H1 (cell line): Measurements from ENCODE around the gene SNAI1. TPM values are rescaled to one million over a fixed set of nuclear protein-coding genes. Genes with fewer than 3 reads are reported as not detected.
A peak's percentile ranks its signal among the peaks of the same experiment; 100 is the strongest.

Source experiments
- CTCF ChIA-PET: fragments of 300-600 bp; sonication (Branson Sonifier 250); formaldehyde crosslinking; loops from one replicate; lab custom pipeline; 2021; ENCODE audit not compliant: partially characterized antibody; lab: Charles Lee
- POLR2A ChIA-PET: fragments of 300-600 bp; sonication (Branson Sonifier 250); formaldehyde crosslinking; loops from one replicate; lab custom pipeline; 2021; ENCODE audit warnings: inconsistent platforms; ENCODE audit not compliant: partially characterized antibody; lab: Charles Lee
- DNase-seq, 2 experiments: peaks; one replicate each; pipeline versions ENCODE4 v3.0.0 to v3.0.0-alpha.2; 2010 to 2022; ENCODE audit warnings: low spot score in 2 of 2, low read depth in 1 of 2, mixed read lengths in 1 of 2
- FAIRE-seq: peaks from 2 replicates; lab custom pipeline; 2011; peaks lifted over from hg19 to GRCh38; lab: Jason Lieb, UNC
- H2AFZ ChIP-seq: 2 replicates; pipeline ENCODE4 v1.8.1; 2012; ENCODE audit warnings: low read length, inconsistent platforms
- H2AK5ac ChIP-seq: 2 replicates; pipeline ENCODE4 v1.6.1; 2013; ENCODE audit warnings: low read depth, low read length
- H2BK120ac ChIP-seq: replicated peaks from 2 replicates; pipeline ENCODE3; 2013; ENCODE audit warnings: low read depth, low read length, inconsistent platforms
- H2BK12ac ChIP-seq: 2 replicates; pipeline ENCODE4 v1.6.1; 2013; ENCODE audit warnings: low read depth, low read length
- H2BK15ac ChIP-seq: 2 replicates; pipeline ENCODE4 v1.6.1; 2013; ENCODE audit warnings: low read length
- H2BK20ac ChIP-seq: 2 replicates; pipeline ENCODE4 v1.6.1; 2013; ENCODE audit warnings: low read length
- H2BK5ac ChIP-seq: 2 replicates; pipeline ENCODE4 v1.6.1; 2013; ENCODE audit warnings: low read depth, low read length
- H3K14ac ChIP-seq: 2 replicates; pipeline ENCODE4 v1.6.1; 2013; ENCODE audit warnings: inconsistent platforms; ENCODE audit not compliant: insufficient read length
- H3K18ac ChIP-seq: 2 replicates; pipeline ENCODE4 v1.6.1; 2013; ENCODE audit warnings: low read length; ENCODE audit errors: extremely low read depth
- H3K23ac ChIP-seq: 2 replicates; pipeline ENCODE4 v1.6.1; 2013; ENCODE audit warnings: inconsistent platforms; ENCODE audit not compliant: insufficient read length
- H3K23me2 ChIP-seq: 2 replicates; pipeline ENCODE4 v1.6.1; 2013; ENCODE audit warnings: low read depth, low read length
- H3K27ac ChIP-seq: 2 replicates; pipeline ENCODE4 v1.6.1; 2011; ENCODE audit warnings: low read depth, low read length, inconsistent platforms
- H3K27me3 ChIP-seq, 4 experiments: replicated peaks in 1 of 4; 1 replicate in 1 of 4; 2 replicates in 3 of 4; pipeline versions ENCODE4 v1.6.1 to v1.8.1; 2011 to 2013; ENCODE audit warnings: low read length in 3 of 4, mild to moderate bottlenecking in 3 of 4, inconsistent platforms in 2 of 4, mixed read lengths in 2 of 4, moderate library complexity in 1 of 4; ENCODE audit not compliant: control insufficient read depth in 3 of 4, insufficient read depth in 3 of 4; ENCODE audit errors: extremely low read depth in 1 of 4
- H3K36me3 ChIP-seq, 4 experiments: 2 replicates each; pipeline versions ENCODE4 v1.6.1 to v1.8.1; 2011 to 2013; ENCODE audit warnings: mild to moderate bottlenecking in 4 of 4, low read length in 3 of 4, moderate library complexity in 2 of 4, control low read depth in 1 of 4, inconsistent platforms in 1 of 4; ENCODE audit not compliant: insufficient read depth in 4 of 4, control insufficient read depth in 2 of 4
- H3K4ac ChIP-seq: replicated peaks from 2 replicates; pipeline ENCODE3; 2013; ENCODE audit warnings: low read length, low read depth, mixed read lengths, inconsistent platforms; ENCODE audit not compliant: insufficient read length
- H3K4me1 ChIP-seq, 4 experiments: replicated peaks in 1 of 4; 1 replicate in 1 of 4; 2 replicates in 3 of 4; pipeline versions ENCODE4 v1.6.1 to v1.8.1; 2011 to 2013; ENCODE audit warnings: low read length in 3 of 4, inconsistent platforms in 2 of 4, mixed read lengths in 1 of 4; ENCODE audit not compliant: insufficient read depth in 4 of 4, control insufficient read depth in 3 of 4
- H3K4me2 ChIP-seq, 2 experiments: 2 replicates each; pipeline versions ENCODE4 v1.6.1 to v1.8.1; 2011 to 2013; ENCODE audit warnings: low read depth in 2 of 2, low read length in 2 of 2, control low read depth in 1 of 2, inconsistent platforms in 1 of 2, mild to moderate bottlenecking in 1 of 2; ENCODE audit not compliant: insufficient read depth in 1 of 2
- H3K4me3 ChIP-seq, 4 experiments: fragments of 200-600, 300-600 bp in 1 of 4; sonication (generic), shearing (Covaris generic), sonication (Bioruptor Twin) in 1 of 4; 2 replicates each; pipeline versions ENCODE4 v1.5.1 to v1.8.1; 2011 to 2016; ENCODE audit warnings: low read length in 4 of 4, low read depth in 3 of 4, control low read depth in 2 of 4, inconsistent platforms in 2 of 4, mild to moderate bottlenecking in 2 of 4, mixed read lengths in 1 of 4, moderate library complexity in 1 of 4; ENCODE audit not compliant: insufficient read depth in 2 of 4; ENCODE audit errors: extremely low read depth in 1 of 4
- H3K56ac ChIP-seq: replicated peaks from 2 replicates; pipeline ENCODE3; 2013; ENCODE audit warnings: low read depth, mild to moderate bottlenecking, mixed read lengths, low read length, inconsistent platforms; ENCODE audit not compliant: insufficient read length
- H3K79me1 ChIP-seq: 2 replicates; pipeline ENCODE4 v1.6.1; 2013; ENCODE audit warnings: low read depth, low read length, control low read depth
- H3K79me2 ChIP-seq, 2 experiments: 2 replicates each; pipeline versions ENCODE4 v1.6.1 to v1.8.1; 2012 to 2013; ENCODE audit warnings: low read length in 2 of 2, mild to moderate bottlenecking in 2 of 2, inconsistent platforms in 1 of 2; ENCODE audit not compliant: insufficient read depth in 2 of 2, control insufficient read depth in 1 of 2
- H3K9ac ChIP-seq, 4 experiments: replicated peaks in 1 of 4; 1 replicate in 1 of 4; 2 replicates in 3 of 4; pipeline versions ENCODE4 v1.6.1 to v1.8.1; 2011 to 2013; ENCODE audit warnings: low read depth in 3 of 4, low read length in 3 of 4, control low read depth in 2 of 4, mild to moderate bottlenecking in 2 of 4, moderate library complexity in 2 of 4, inconsistent platforms in 1 of 4; ENCODE audit errors: extremely low read depth in 1 of 4
- H3K9me3 ChIP-seq, 2 experiments: 2 replicates each; pipeline versions ENCODE4 v1.6.1 to v1.8.1; 2012 to 2013; ENCODE audit warnings: mild to moderate bottlenecking in 2 of 2, moderate library complexity in 2 of 2, control low read depth in 1 of 2, inconsistent platforms in 1 of 2, low read depth in 1 of 2, low read length in 1 of 2, mixed read lengths in 1 of 2; ENCODE audit not compliant: insufficient read depth in 2 of 2
- H4K20me1 ChIP-seq, 2 experiments: replicated peaks in 1 of 2; 2 replicates each; pipeline versions ENCODE3 to v1.8.1; 2011 to 2013; ENCODE audit warnings: inconsistent platforms in 2 of 2, low read length in 2 of 2, mild to moderate bottlenecking in 1 of 2; ENCODE audit not compliant: insufficient read depth in 2 of 2, control insufficient read depth in 1 of 2
- H4K5ac ChIP-seq: 2 replicates; pipeline ENCODE4 v1.6.1; 2013; ENCODE audit warnings: low read length, low read depth, mixed read lengths, inconsistent platforms; ENCODE audit not compliant: insufficient read length
- H4K8ac ChIP-seq: 2 replicates; pipeline ENCODE4 v1.8.0; 2013; ENCODE audit warnings: mild to moderate bottlenecking, moderate library complexity, low read length, inconsistent platforms; ENCODE audit not compliant: insufficient read depth; ENCODE audit errors: extremely low read depth
- H4K91ac ChIP-seq: replicated peaks from 2 replicates; pipeline ENCODE3; 2013; ENCODE audit warnings: low read length, mixed read lengths, inconsistent platforms; ENCODE audit not compliant: insufficient read length
- BRCA1 ChIP-seq: IDR thresholded peaks from 2 replicates; pipeline ENCODE4 v1.6.1; 2012; ENCODE audit warnings: low read depth, low read length, improper control_type of control experiment
- GABPA ChIP-seq: IDR thresholded peaks from 2 replicates; pipeline ENCODE4 v1.6.1; 2011; ENCODE audit warnings: mild to moderate bottlenecking, low read length, moderate library complexity, borderline replicate concordance; ENCODE audit not compliant: insufficient read depth
- KDM1A ChIP-seq: fragments of 200-600, 300-600 bp; sonication (generic); IDR thresholded peaks from 2 replicates; pipeline ENCODE4 v1.7.1; 2016; ENCODE audit warnings: mild to moderate bottlenecking, low read length, borderline replicate concordance
- PHF8 ChIP-seq: fragments of 200-600 bp; sonication (generic); conservative IDR thresholded peaks from 2 replicates; pipeline ENCODE4 v1.7.1; 2012; ENCODE audit warnings: low read depth, mild to moderate bottlenecking, inconsistent platforms, low read length, moderate library complexity
- RAD21 ChIP-seq, 2 experiments: IDR thresholded peaks in 1 of 2; conservative IDR thresholded peaks in 1 of 2; 2 replicates each; pipeline ENCODE4 v1.6.1; 2011; ENCODE audit warnings: low read depth in 2 of 2, low read length in 2 of 2, improper control_type of control experiment in 1 of 2, inconsistent platforms in 1 of 2, mild to moderate bottlenecking in 1 of 2, moderate library complexity in 1 of 2
- RBBP5 ChIP-seq: IDR thresholded peaks from 2 replicates; pipeline ENCODE4 v1.7.1; 2012; ENCODE audit warnings: low read depth, mild to moderate bottlenecking, inconsistent platforms, low read length, moderate library complexity, borderline replicate concordance
- RXRA ChIP-seq: IDR thresholded peaks from 2 replicates; pipeline ENCODE4 v1.6.1; 2011; ENCODE audit warnings: low read depth, mild to moderate bottlenecking, low read length, moderate library complexity; ENCODE audit not compliant: insufficient read depth
- TCF12 ChIP-seq: IDR thresholded peaks from 2 replicates; pipeline ENCODE4 v1.6.1; 2011; ENCODE audit warnings: low read depth, mild to moderate bottlenecking, low read length
- YY1 ChIP-seq: IDR thresholded peaks from 2 replicates; pipeline ENCODE4 v1.6.1; 2011; ENCODE audit warnings: low read depth, mild to moderate bottlenecking, low read length
- WGBS, 2 experiments: shearing (Covaris generic) in 1 of 2; methylation state at CpG; one replicate each; pipeline versions ENCODE4 v1.1.6 to v1.1.7; 2013 to 2015; ENCODE audit warnings: low lambda C conversion rate in 2 of 2, mixed read lengths in 2 of 2, inconsistent platforms in 1 of 2, low coverage in 1 of 2, missing lambda C conversion rate in 1 of 2; ENCODE audit not compliant: insufficient replicate concordance in 2 of 2, insufficient coverage in 1 of 2, insufficient read length in 1 of 2; ENCODE audit errors: extremely low coverage in 1 of 2, missing lambda C conversion rate in 1 of 2; 5-methylcytosine and 5-hydroxymethylcytosine counted together
- polyA plus RNA-seq, 7 experiments: library from polyadenylated mRNA; depleted of rRNA in 3 of 7; stranded (reverse) in 5 of 7; unstranded in 2 of 7; fragments of >200 nt in 5 of 7; fragments of 200-250 nt in 2 of 7; gene quantifications; 1 replicate in 5 of 7; 2 replicates in 1 of 7; 4 replicates in 1 of 7; pipeline versions ENCODE4 v1.2.1 to v1.2.3, GENCODE V29; 2011 to 2013; ENCODE audit warnings: missing spikeins in 2 of 7, mixed read lengths in 2 of 7
- total RNA-seq: library from RNA; stranded (reverse); fragmentation: NEBNext Ultra II Directional; extraction: Animal tissue kit (Norgen Biotek cat#: 25700); gene quantifications from 2 replicates; pipeline ENCODE4 v1.2.1, GENCODE V29; 2021
- TF ChIP-seq, protein P1 (sequence below), 3 experiments: IDR thresholded peaks; 1 replicate in 2 of 3; 2 replicates in 1 of 3; pipeline versions ENCODE4 v1.5.1 to v1.6.1; 2011; ENCODE audit warnings: low read length in 3 of 3, mild to moderate bottlenecking in 3 of 3, inconsistent platforms in 2 of 3, low read depth in 1 of 3, moderate library complexity in 1 of 3; ENCODE audit not compliant: insufficient read depth in 1 of 3; ENCODE audit errors: control extremely low read depth in 1 of 3

SNAI1 gene
- total and polyA plus RNA-seq, 2 of the 8 experiments (the other 6 are each of a cell fraction or from before 2014, with no cell fraction given): 6.5 to 8.0 TPM

DNA sequence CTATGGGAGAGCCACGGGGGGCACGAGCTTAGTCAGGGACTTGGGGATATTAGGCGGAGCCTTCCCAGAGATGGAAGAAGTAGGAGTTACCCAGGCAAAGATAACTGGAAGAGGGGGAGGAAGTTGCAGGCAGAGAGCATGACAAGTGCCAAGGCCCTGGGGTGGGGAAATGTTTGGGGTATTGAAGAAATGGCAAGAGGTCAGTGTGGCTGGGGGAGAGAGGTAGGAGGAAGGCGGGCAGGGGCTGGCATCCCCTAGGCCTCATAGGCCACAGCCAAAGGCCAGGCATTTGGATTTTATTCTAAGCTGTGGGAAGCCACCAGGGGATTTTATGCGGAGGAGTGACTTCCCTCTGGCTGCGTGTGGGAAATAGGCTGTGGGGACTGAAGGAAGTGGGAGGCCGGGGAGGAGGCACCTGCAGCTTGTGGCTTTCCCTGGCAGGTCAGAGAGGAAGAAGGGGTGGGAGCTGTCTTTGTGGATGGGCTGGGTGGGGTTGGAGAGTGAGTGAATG lies 22.7 kb downstream of the SNAI1 start:
- Histone ChIP-seq H3K4me1 (peaks cover 0 to 9% (median 7%) of the 10 kb centered on the region in 4 experiments; a peak in 6 of 7 replicates), H3K4me2 (no peak overlapping the region), H3K56ac (no peak overlapping the region), H3K23me2 (no peaks in the 10 kb centered on the region; the same call in 1 of the 2 replicates), H3K79me2 (no peaks in the 10 kb centered on the region), H3K4me3 (no peak overlapping the region), H3K27me3 (peaks cover 0 to 9% (median 6%) of the 10 kb centered on the region in 4 experiments; a peak in 4 of 7 replicates), H4K8ac (no peak overlapping the region), H4K91ac (no peak overlapping the region), H2BK5ac (no peak overlapping the region), H3K14ac (no peak overlapping the region), H2BK15ac (no peak overlapping the region), H3K23ac (peak overlapping the region; percentile 93), H3K27ac (no peak overlapping the region), H4K20me1 (no peaks in the 10 kb centered on the region), H3K36me3 (no peaks in the 10 kb centered on the region), H3K4ac (no peak overlapping the region), H3K79me1 (no peaks in the 10 kb centered on the region), H2AK5ac (no peak overlapping the region), H4K5ac (no peak overlapping the region), H2AFZ (no peak overlapping the region), H2BK20ac (no peak overlapping the region), H3K18ac (no peak overlapping the region), H2BK12ac (no peak overlapping the region), H3K9ac (no peak overlapping the region), H3K9me3 (no peaks in the 10 kb centered on the region), H2BK120ac (no peak overlapping the region)
- ChIA-PET CTCF (interaction anchor here (1.4 to 2.1 kb wide), 3 partner anchors 17 to 27 kb away, joined by 3 to 4 read pairs (median 4); no protein-coding TSS in a partner anchor), POLR2A (interaction anchor here (1.0 to 13.6 kb wide), 2 partner anchors 11 to 20 kb away, joined by 4 to 183 read pairs; partner anchors contain the start of gene SNAI1)
- FAIRE-seq: no peak
- WGBS, 2 experiments: 91% methylated on average over 7 of the region's 7 CpGs; no CpG with 5 or more reads in 1 of the 2 experiments
- no peak for DNase-seq
- TF ChIP-seq, protein P1, sequence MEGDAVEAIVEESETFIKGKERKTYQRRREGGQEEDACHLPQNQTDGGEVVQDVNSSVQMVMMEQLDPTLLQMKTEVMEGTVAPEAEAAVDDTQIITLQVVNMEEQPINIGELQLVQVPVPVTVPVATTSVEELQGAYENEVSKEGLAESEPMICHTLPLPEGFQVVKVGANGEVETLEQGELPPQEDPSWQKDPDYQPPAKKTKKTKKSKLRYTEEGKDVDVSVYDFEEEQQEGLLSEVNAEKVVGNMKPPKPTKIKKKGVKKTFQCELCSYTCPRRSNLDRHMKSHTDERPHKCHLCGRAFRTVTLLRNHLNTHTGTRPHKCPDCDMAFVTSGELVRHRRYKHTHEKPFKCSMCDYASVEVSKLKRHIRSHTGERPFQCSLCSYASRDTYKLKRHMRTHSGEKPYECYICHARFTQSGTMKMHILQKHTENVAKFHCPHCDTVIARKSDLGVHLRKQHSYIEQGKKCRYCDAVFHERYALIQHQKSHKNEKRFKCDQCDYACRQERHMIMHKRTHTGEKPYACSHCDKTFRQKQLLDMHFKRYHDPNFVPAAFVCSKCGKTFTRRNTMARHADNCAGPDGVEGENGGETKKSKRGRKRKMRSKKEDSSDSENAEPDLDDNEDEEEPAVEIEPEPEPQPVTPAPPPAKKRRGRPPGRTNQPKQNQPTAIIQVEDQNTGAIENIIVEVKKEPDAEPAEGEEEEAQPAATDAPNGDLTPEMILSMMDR (IDR thresholded peaks at IDR 0.05; ENCODE audit: control extremely low read depth in 1 of 3, insufficient read depth in 1 of 3, low read depth in 1 of 3, low read length in 3 of 3): no peak
- TF ChIP-seq RAD21 (IDR thresholded peaks at IDR 0.05 in 1 of 2, conservative IDR thresholded peaks at IDR 0.05 in 1 of 2; ENCODE audit: low read depth in 2 of 2, low read length in 2 of 2): no peak
- no peak for TF ChIP-seq RBBP5
- no peak for TF ChIP-seq YY1
- no peak for TF ChIP-seq PHF8
- TF ChIP-seq RXRA: no peak
- no peak for TF ChIP-seq BRCA1
- TF ChIP-seq TCF12: no peak
- TF ChIP-seq KDM1A: no peak
- TF ChIP-seq GABPA: no peak
